Measurements from ENCODE around the gene M1AP.

The M1AP gene

GRCh38 chr2:74514368-74515270 is 133.5 kb downstream of the M1AP start, which contains the start of gene TLX2:
TLX2 (plus strand) TSS chr2:74514450; CDS start chr2:74514807, 357 bp downstream.
- no peak for DNase-seq
- intact Hi-C loops (cut with DNase I): no loop called here

DNA sequence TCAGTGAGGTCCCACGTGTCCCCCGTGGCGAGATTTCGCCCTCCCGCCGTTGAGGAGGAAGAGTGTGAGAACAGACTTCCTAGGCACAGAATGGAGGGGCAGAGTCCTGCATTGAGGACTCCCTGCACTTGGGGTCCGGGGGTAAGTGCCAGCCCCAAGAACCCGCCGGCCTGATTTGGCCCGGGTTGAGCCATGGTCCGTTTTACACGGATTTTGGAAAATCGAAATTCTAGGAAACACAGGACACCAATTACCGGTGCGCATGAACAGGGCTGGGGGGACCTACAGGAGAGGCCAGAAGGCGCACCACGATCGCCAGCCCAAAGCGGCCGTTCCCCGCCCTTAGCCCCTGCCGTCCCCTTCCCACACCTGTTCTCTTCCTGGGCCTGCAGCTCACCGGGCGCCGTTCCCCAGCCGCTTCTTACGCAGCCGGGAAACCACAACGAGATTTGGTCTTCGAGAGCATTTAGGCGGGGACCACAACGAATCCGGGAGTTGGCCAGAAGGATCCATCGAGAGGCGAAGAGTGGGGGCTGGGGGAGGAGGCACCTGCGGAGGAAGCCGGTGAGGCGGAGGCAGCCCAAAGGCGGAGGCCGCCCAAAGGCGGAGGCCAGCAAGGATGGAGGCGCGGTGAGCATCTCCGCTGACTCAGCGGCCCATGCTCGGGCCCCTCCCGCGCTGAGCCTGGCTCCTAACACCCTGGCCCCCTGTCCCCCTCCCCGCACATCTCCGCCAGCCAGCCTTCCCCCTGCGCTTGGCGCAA is 134.3 kb downstream of the M1AP start:
- intact Hi-C loops (cut with DNase I): no loop called here

GRCh38 chr2:74512744-74513604 is 135.2 kb downstream of the M1AP start:
- intact Hi-C loops (cut with DNase I): no loop called here
- no peak for DNase-seq

More for the DNA sequence above, 134.3 kb downstream of the M1AP start:
- DNase-seq: no peak

DNA sequence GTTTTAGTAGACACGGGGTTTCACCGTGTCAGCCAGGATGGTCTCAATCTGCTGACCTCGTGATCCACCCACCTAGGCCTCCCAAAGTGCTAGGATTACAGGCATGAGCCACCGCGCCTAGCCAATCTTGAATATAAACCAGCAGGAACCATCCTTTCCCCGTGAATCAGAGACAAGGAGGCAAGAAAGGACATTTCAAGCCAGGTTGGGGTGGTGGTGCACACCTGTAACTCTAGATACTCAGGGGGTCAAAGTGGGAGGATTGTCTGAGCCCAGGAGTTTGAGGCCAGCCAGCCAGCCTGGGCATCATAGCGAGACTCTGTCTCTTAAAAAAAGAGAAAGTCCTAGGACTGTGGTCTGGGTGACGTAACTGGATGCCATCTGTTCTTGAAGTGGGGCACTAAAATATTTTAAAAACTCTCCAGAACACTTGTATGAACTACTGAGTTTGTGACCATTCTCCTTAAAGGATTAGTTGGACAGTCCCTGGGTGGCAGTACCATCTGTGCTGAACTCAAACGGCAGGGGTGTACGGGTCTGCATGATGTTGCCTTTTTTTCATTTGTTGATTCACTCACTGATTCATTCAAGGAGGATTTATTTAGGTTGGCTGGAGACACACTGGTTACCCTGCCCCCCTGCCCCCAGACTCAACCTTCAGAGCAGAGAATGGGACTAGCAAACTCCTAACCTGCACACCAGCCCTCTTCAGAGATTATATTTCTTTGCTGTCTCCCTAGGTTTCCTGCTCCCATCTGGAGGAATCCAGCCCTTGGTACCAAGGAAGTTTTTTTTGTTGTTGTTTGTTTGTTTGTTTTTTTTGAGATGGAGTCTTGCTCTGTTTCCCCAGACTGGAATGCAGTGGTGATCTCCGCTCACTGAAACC is 136.8 kb downstream of the M1AP start:
- intact Hi-C loops (cut with DNase I): no loop called here
- DNase-seq: no peak

DNA sequence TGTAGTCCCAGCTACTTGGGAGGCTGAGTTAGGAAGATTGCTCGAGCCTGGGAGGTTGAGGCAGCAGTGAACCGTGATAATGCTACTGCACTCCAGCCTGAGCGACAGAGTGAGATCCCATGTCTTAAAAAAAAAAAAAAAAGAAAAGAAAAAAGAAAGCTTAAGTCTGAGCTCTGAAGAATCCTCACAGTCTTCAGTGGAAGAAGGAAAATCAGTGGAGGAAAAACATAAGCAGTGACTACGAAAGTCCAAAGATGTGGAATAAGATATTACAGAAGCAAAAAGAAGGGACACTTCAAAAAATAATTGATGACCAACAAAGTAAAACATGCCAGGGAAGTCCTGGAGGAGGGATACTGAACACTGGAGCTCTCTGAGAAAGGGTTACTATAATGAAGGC is 137.9 kb downstream of the M1AP start:
- DNase-seq: no peak
- intact Hi-C loops (cut with DNase I): no loop called here

DNA sequence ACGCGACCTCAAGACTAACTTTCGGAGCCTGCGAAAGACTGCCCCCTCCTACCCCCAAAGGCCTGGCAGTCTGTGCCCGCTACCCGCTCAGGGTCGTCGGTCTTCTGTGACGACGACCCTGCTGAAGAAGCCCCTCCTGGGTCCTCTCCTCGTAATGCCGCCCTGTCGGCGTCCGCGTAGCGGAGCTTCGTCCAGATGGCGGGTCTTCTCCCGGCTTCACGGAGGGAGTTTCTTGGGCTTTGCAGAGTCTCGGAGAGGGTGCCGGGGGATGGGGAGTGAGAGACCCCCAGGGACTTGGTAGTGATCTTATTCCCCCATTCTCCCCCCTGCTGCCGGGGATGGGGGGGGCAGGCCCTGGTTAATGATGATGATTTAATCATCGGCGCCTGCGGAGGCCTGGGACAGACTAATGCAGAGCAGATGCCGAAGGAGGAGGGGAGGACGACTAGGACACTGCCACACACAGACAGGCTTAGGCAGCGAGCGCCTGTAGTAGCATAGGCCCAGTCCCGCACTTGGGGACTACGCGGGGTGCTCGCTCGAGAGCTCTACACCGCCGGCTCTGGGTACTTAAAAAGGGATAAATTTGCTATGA is 140.1 kb downstream of the M1AP start:
- DNase-seq: peak in 36 of 42 donors; percentile 15 to 76 (median 48)
- intact Hi-C loops (cut with DNase I): loop anchor here (2.0 kb wide), 1 partner anchor 21 kb away; the partner anchor contains the start of genes AUP1 and HTRA2

Data from head of caudate nucleus (tissue), 42 donors.